ENCODE measurements around the gene PARVG. TPM values are rescaled to one million over a fixed set of nuclear protein-coding genes. Genes with fewer than 3 reads are reported as not detected.

The PARVG gene
- total and polyA plus RNA-seq, 2 of the 13 experiments (the other 11 are each of a cell fraction or from before 2014, with no cell fraction given) = not detected

DNA sequence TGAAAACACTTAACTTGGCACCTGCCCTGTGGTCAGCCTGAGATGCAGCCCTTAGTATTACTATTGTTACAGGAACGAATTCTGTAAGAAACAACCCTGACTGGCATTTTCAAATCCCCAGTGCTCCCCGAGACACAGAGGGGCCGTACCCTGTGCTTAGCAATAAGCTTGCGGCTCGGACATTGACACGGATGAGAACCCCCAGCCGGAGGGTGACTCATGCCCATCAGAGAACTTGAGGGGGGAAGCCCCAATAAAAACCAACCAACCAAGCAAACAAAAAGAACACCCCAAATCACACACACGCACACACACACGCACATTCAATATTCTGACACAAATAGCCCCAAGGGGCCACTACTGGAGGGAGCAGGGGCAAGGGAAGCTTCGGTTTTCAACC is 68.2 kb downstream of the PARVG start:
- TF ChIP-seq NFE2 (CRISPR knock-in tag; IDR thresholded peaks at IDR 0.05) = no peak
- TF ChIP-seq ZNF367 (CRISPR knock-in tag; IDR thresholded peaks at IDR 0.05; ENCODE audit: borderline replicate concordance) = no peak
- no peak for TF ChIP-seq KAT7 (CRISPR knock-in tag; IDR thresholded peaks at IDR 0.05; ENCODE audit: borderline replicate concordance)
- TF ChIP-seq HNRNPH1 (optimal IDR thresholded peaks at IDR 0.05; ENCODE audit: low read depth, low read length) = no peak
- no peak for TF ChIP-seq ZNF547 (CRISPR knock-in tag; IDR thresholded peaks at IDR 0.05)
- H2AFZ ChIP-seq (ENCODE audit: low read length) = no peak overlapping the region
- DNase-seq (ENCODE audit: low spot score) = no peak
- H3K4me1 ChIP-seq (ENCODE audit: insufficient read depth, low read length) = no peaks in the 10 kb centered on the region
- POLR2A ChIA-PET = no interaction called here
- H3K9ac ChIP-seq (ENCODE audit: insufficient read depth, low read depth, low read length) = no peak overlapping the region
- no TSS peak for BruUV-seq (replicated peaks)
- H3K4me2 ChIP-seq (ENCODE audit: low read depth, low read length) = no peak overlapping the region
- no peaks in the 10 kb centered on the region for H4K20me1 ChIP-seq (ENCODE audit: insufficient read depth, low read length)
- CTCF ChIA-PET (ENCODE audit: low intra/inter-chr PET ratio, low total read pairs) = no interaction called here
- H3K9me3 ChIP-seq (ENCODE audit: low read length) = peaks cover 22% of the 10 kb centered on the region
- H3K4me3 ChIP-seq (replicated peaks in 1 of 3; ENCODE audit: insufficient read depth in 1 of 3, low read depth in 2 of 3, low read length in 3 of 3) = no peak overlapping the region
- H3K27ac ChIP-seq (ENCODE audit: extremely low read length, insufficient read depth, low read length) = no peak overlapping the region
- no peaks in the 10 kb centered on the region for H3K79me2 ChIP-seq (ENCODE audit: insufficient read depth, low read length)
- intact Hi-C loops (cut with micrococcal nuclease; ENCODE audit: unreplicated experiment) = no loop called here
- 26% methylated on average over 5 of the region's 10 CpGs for WGBS (ENCODE audit: low lambda C conversion rate)
- in situ Hi-C loops (cut with HindIII; ENCODE audit: extremely low pct_ligation_motif_present, low pct_unique_long_range_greater_than_20kb) = no loop called here
- H3K36me3 ChIP-seq (replicated peaks in 1 of 2; ENCODE audit: control insufficient read depth in 1 of 2, insufficient read depth in 2 of 2, low read length in 2 of 2) = no peaks in the 10 kb centered on the region
- no peaks in the 10 kb centered on the region; a peak in 2 of 5 replicates for H3K27me3 ChIP-seq (ENCODE audit: control insufficient read depth in 1 of 2, insufficient read depth in 2 of 2, low read length in 2 of 2)
- no peak for FAIRE-seq
- no peak for ATAC-seq

GRCh38 chr22:44249376-44250147 is 68.8 kb downstream of the PARVG start:
- peaks cover 22% of the 10 kb centered on the region for H3K9me3 ChIP-seq (ENCODE audit: low read length)
- H3K27ac ChIP-seq (ENCODE audit: extremely low read length, insufficient read depth, low read length) = no peak overlapping the region
- no TSS peak for BruUV-seq (replicated peaks)
- H3K79me2 ChIP-seq (ENCODE audit: insufficient read depth, low read length) = no peaks in the 10 kb centered on the region
- ChIA-PET CTCF (ENCODE audit: low intra/inter-chr PET ratio, low total read pairs) (no interaction called here), POLR2A (no interaction called here)
- intact Hi-C loops (cut with micrococcal nuclease; ENCODE audit: unreplicated experiment) (no loop called here), in situ Hi-C loops (cut with HindIII; ENCODE audit: extremely low pct_ligation_motif_present, low pct_unique_long_range_greater_than_20kb) (no loop called here)
- H4K20me1 ChIP-seq (ENCODE audit: insufficient read depth, low read length) = no peaks in the 10 kb centered on the region
- no peak overlapping the region for H3K9ac ChIP-seq (ENCODE audit: insufficient read depth, low read depth, low read length)
- H2AFZ ChIP-seq (ENCODE audit: low read length) = no peak overlapping the region
- ATAC-seq (no peak), DNase-seq (ENCODE audit: low spot score) (no peak), FAIRE-seq (no peak)
- H3K4me2 ChIP-seq (ENCODE audit: low read depth, low read length) = no peak overlapping the region
- TF ChIP-seq MNT (IDR thresholded peaks at IDR 0.05) (peak; percentile 91), ETV6 (CRISPR knock-in tag; conservative IDR thresholded peaks at IDR 0.05) (no peak), ZNF225 (CRISPR knock-in tag; IDR thresholded peaks at IDR 0.05) (no peak), BCL6 (CRISPR knock-in tag; IDR thresholded peaks at IDR 0.05) (no peak), ZNF276 (CRISPR knock-in tag; IDR thresholded peaks at IDR 0.05; ENCODE audit: low read depth) (no peak)
- TF ChIP-seq, protein P1, sequence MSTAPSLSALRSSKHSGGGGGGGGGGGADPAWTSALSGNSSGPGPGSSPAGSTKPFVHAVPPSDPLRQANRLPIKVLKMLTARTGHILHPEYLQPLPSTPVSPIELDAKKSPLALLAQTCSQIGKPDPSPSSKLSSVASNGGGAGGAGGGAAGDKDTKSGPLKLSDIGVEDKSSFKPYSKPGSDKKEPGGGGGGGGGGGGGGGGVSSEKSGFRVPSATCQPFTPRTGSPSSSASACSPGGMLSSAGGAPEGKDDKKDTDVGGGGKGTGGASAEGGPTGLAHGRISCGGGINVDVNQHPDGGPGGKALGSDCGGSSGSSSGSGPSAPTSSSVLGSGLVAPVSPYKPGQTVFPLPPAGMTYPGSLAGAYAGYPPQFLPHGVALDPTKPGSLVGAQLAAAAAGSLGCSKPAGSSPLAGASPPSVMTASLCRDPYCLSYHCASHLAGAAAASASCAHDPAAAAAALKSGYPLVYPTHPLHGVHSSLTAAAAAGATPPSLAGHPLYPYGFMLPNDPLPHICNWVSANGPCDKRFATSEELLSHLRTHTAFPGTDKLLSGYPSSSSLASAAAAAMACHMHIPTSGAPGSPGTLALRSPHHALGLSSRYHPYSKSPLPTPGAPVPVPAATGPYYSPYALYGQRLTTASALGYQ (CRISPR knock-in tag; IDR thresholded peaks at IDR 0.05) = no peak
- TF ChIP-seq, protein P2, sequence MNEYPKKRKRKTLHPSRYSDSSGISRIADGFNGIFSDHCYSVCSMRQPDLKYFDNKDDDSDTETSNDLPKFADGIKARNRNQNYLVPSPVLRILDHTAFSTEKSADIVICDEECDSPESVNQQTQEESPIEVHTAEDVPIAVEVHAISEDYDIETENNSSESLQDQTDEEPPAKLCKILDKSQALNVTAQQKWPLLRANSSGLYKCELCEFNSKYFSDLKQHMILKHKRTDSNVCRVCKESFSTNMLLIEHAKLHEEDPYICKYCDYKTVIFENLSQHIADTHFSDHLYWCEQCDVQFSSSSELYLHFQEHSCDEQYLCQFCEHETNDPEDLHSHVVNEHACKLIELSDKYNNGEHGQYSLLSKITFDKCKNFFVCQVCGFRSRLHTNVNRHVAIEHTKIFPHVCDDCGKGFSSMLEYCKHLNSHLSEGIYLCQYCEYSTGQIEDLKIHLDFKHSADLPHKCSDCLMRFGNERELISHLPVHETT (CRISPR knock-in tag; conservative IDR thresholded peaks at IDR 0.05) = no peak
- 68% methylated on average over 12 of the region's 12 CpGs for WGBS (ENCODE audit: low lambda C conversion rate)
- H3K4me3 ChIP-seq (replicated peaks in 1 of 3; ENCODE audit: insufficient read depth in 1 of 3, low read depth in 2 of 3, low read length in 3 of 3) = no peak overlapping the region
- H3K27me3 ChIP-seq (ENCODE audit: control insufficient read depth in 1 of 2, insufficient read depth in 2 of 2, low read length in 2 of 2) = no peaks in the 10 kb centered on the region; a peak in 1 of 5 replicates
- no peaks in the 10 kb centered on the region for H3K36me3 ChIP-seq (replicated peaks in 1 of 2; ENCODE audit: control insufficient read depth in 1 of 2, insufficient read depth in 2 of 2, low read length in 2 of 2)
- no peaks in the 10 kb centered on the region for H3K4me1 ChIP-seq (ENCODE audit: insufficient read depth, low read length)
